Measurements from ENCODE around the gene DOCK6. TPM values are rescaled to one million over a fixed set of nuclear protein-coding genes. Genes with fewer than 3 reads are reported as not detected.

The DOCK6 gene
- total RNA-seq, 4 donors from 2014 or later, result 37.5 to 92.7 (median 49.2) TPM

DNA sequence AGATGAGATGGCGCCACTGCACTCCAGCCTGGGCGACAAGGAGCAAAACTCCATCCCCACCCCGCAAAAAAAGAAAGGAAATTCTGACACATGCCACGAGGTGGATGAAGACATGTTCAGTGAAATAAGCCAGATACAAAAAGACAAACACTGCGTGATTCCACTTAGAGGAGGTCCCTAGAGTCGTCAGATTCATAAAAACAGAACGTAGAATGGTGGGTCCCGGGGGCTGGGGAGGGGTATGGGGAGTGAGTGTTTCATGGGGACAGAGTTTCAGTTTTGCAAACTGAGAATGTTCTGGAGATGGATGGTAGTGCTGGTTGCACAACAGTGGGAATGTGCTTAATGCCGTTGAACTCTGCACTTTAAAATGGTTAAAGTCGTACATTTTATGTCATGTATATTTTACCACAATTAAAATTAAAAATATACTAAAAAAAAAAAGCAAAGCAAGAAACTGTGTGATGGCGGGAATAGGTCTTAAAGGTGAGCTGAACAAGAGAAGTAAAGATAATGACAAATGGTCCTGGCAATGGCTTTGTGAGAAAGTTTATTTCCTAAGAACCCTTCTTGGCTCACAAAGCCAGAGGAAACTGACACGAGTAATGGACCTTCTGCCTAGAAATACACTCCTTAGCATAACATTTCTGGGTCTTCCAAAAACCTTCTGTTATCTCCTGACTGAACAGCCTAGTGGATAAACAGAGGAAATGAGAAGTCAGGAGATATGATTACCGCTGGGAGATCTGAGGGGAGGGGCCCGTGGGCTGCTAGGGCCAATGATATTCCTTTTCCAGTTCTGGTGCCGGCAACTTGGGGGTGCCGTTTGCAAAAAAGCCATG lies 102.5 kb downstream of the DOCK6 start:
- Histone ChIP-seq H3K27me3 (no peaks in the 10 kb centered on the region), H3K4me1 (peaks cover 0 to 64% (median 19%) of the 10 kb centered on the region in 4 donors), H3K36me3 (peaks cover 0 to 6% (median 0%) of the 10 kb centered on the region in 3 donors), H3K4me3 (no peak overlapping the region), H3K9me3 (peaks cover 0 to 14% (median 2%) of the 10 kb centered on the region in 4 donors), H3K27ac (peak overlapping the region in 2 of 4 donors; percentile 63 to 65)
- DNase-seq (ENCODE audit: low spot score in 2 of 2), result peak in 1 of 2 donors; percentile 50
- WGBS, 2 donors, result 54 to 56% methylated on average over 16 of the region's 16 CpGs
- peak in 1 of 2 donors; percentile 45 for TF ChIP-seq EP300 (IDR thresholded peaks at IDR 0.05)
- TF ChIP-seq, protein P1, sequence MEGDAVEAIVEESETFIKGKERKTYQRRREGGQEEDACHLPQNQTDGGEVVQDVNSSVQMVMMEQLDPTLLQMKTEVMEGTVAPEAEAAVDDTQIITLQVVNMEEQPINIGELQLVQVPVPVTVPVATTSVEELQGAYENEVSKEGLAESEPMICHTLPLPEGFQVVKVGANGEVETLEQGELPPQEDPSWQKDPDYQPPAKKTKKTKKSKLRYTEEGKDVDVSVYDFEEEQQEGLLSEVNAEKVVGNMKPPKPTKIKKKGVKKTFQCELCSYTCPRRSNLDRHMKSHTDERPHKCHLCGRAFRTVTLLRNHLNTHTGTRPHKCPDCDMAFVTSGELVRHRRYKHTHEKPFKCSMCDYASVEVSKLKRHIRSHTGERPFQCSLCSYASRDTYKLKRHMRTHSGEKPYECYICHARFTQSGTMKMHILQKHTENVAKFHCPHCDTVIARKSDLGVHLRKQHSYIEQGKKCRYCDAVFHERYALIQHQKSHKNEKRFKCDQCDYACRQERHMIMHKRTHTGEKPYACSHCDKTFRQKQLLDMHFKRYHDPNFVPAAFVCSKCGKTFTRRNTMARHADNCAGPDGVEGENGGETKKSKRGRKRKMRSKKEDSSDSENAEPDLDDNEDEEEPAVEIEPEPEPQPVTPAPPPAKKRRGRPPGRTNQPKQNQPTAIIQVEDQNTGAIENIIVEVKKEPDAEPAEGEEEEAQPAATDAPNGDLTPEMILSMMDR (IDR thresholded peaks at IDR 0.05), result no peak

DNA sequence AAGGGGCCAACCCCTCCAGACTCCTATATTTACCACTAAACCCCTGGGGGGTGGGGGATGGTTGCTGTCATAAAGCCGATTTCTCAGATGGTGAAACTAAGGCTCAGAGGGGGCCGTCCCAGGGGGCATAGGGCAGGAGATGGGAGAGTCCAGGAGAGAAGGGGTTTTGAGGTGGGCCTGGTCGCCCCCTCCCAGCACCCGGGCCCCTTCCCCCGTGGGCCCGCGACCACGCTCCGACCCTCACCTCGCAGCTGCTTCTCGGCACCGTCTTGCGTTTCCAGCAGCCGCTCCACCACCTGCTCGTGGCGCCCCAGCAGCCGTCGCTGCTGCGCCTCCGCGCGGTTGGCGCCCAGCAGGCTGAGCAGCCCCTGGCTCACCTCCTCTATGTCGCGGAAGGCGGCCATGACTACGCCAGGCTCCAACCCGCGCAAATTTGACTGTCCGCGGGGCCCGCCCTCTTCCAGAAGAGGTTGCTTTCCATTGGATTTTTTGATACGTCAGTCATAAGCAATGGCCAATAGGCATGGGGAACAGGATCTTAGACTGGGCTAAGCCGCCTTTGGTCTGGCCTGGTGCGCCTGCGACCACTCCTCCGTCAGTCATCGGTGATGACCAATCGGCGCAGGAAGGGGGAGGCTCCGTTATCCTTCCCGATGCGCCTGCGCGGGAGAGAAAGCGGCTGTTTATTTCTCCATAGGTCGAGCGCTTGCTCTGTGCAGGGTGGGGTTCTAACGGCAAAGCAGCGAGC lies 106.8 kb downstream of the DOCK6 start, which contains the start of gene SPC24:
Gene SPC24 (minus strand): TSS at position 410 of the 748 bp plus-strand sequence. CDS start 6 bp downstream, at position 404.
- no peaks in the 10 kb centered on the region for H3K36me3 ChIP-seq
- H3K4me1 ChIP-seq, result peaks cover 0 to 77% (median 11%) of the 10 kb centered on the region in 4 donors
- DNase-seq (ENCODE audit: low spot score in 2 of 2), result peak; percentile 79 to 84
- peak within 1 kb of the TSS; percentile 46 to 80 (median 74) for H3K27ac ChIP-seq
- peaks cover 0 to 6% (median 1%) of the 10 kb centered on the region in 4 donors for H3K9me3 ChIP-seq
- peak; percentile 78 to 81 for TF ChIP-seq EP300 (IDR thresholded peaks at IDR 0.05)
- TF ChIP-seq, protein P1 (IDR thresholded peaks at IDR 0.05), result peak in 1 of 5 experiments; percentile 13
- peak in 1 of 2 donors; percentile 65 for TF ChIP-seq POLR2A (IDR thresholded peaks at IDR 0.05)
- H3K27me3 ChIP-seq, result no peaks in the 10 kb centered on the region
- peak within 1 kb of the TSS; percentile 29 to 59 (median 55) for H3K4me3 ChIP-seq
- 1% methylated on average over 37 to 47 of the region's 50 CpGs for WGBS, 2 donors

DNA sequence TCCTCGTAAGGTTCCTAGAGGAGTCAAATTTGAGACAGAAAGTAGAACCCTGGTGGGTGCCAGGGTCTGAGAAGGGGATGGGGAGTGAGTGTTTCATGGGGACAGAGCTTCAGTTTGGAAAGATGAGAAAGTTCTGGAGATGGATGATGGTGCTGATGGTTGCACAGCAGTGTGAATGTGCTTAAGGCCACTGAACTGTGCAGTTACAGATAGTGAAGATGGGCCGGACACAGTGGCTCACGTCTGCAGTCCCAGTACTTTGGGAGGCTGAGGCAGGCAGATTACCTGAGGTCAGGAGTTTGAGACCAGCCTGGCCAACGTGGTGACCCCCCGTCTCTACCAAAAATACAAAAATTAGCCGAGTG lies 107.7 kb downstream of the DOCK6 start:
- WGBS, 2 donors, result 49% methylated on average over 6 of the region's 6 CpGs
- H3K4me1 ChIP-seq, result peaks cover 0 to 70% (median 11%) of the 10 kb centered on the region in 4 donors

DNA sequence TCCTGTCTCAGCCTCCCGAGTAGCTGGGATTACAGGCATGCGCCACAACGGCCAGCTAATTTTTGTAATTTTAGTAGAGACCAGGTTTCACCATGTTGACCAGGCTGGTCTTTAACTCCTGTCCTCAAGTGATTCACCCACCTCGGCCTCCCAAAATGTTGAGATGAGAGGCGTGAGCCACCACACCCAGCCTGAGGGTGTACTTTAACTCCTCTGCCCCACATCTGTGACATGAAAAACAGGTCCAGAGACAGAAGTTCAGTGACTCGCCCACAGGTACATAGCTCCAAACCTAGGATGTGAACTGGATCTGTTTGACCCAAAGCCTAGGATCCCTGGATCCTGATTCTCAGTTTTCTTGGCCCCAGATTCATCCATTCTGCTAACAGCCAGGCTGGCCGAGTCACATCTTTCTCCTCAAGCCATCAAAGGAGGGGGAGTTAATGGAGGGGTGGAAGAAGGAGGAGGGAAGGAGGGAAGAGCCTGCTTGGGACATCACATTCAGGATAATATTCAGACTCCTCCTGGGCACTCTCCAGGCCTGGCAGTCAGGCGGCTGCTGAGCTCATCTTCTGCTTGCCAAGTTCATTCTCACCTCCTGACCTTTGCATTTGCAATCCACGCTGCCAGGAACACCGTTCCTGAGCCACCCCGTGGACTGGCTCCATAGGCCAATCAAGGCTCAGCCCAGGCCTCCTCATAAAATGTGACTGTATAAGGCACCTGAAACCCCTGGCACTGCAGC lies 109.8 kb downstream of the DOCK6 start:
- peak; percentile 58 to 77 for DNase-seq (ENCODE audit: low spot score in 2 of 2)
- peaks cover 0 to 60% (median 11%) of the 10 kb centered on the region in 4 donors for H3K4me1 ChIP-seq
- 52 to 59% methylated on average over 10 to 11 of the region's 11 CpGs for WGBS, 2 donors
- H3K27ac ChIP-seq, result peak overlapping the region; percentile 59 to 87 (median 76)
- no peaks in the 10 kb centered on the region for H3K9me3 ChIP-seq
- TF ChIP-seq EP300 (IDR thresholded peaks at IDR 0.05) (peak in 1 of 2 donors; percentile 87), POLR2A (IDR thresholded peaks at IDR 0.05) (peak in 1 of 2 donors; percentile 9)
- TF ChIP-seq, protein P1 (IDR thresholded peaks at IDR 0.05), result no peak
- no peak overlapping the region for H3K4me3 ChIP-seq
- no peaks in the 10 kb centered on the region for H3K27me3 ChIP-seq
- no peaks in the 10 kb centered on the region for H3K36me3 ChIP-seq

More for the DNA sequence above, 107.7 kb downstream of the DOCK6 start:
- no peaks in the 10 kb centered on the region for H3K27me3 ChIP-seq
- H3K27ac ChIP-seq, result peak overlapping the region in 1 of 4 donors; percentile 24
- H3K9me3 ChIP-seq, result no peaks in the 10 kb centered on the region
- no peak for DNase-seq (ENCODE audit: low spot score in 2 of 2)
- H3K4me3 ChIP-seq, result no peak overlapping the region
- TF ChIP-seq EP300 (IDR thresholded peaks at IDR 0.05) (no peak), POLR2A (IDR thresholded peaks at IDR 0.05) (no peak)
- TF ChIP-seq, protein P1 (IDR thresholded peaks at IDR 0.05), result no peak
- no peaks in the 10 kb centered on the region for H3K36me3 ChIP-seq
